Prostate gland (tissue), 2 donors: ENCODE results near the gene PLK1. TPM values are rescaled to one million over a fixed set of nuclear protein-coding genes. Genes with fewer than 3 reads are reported as not detected.

Source experiments
- DNase-seq: peaks from one replicate; pipeline ENCODE4 v3.0.0-alpha.2; 2019; ENCODE audit warnings: low spot score
- H3K27ac ChIP-seq, 2 donors: fragments of 200-600 bp; sonication (generic); 2 replicates each; pipeline ENCODE4 v1.5.1; 2017 to 2019
- H3K27me3 ChIP-seq: fragments of 200-600 bp; sonication (generic); replicated peaks from 2 replicates; pipeline ENCODE4 v1.5.1; 2019; ENCODE audit not compliant: insufficient read depth
- H3K36me3 ChIP-seq, 2 donors: fragments of 200-600 bp; sonication (generic); 1 replicate in 1 of 2; 2 replicates in 1 of 2; pipeline versions ENCODE4 v1.5.1 to v1.8.1; 2017 to 2019
- H3K4me1 ChIP-seq: fragments of 200-600 bp; sonication (generic); replicated peaks from 2 replicates; pipeline ENCODE4 v1.5.1; 2019
- H3K4me3 ChIP-seq, 2 donors: fragments of 200-600 bp; sonication (generic); 2 replicates each; pipeline ENCODE4 v1.5.1; 2017 to 2019
- H3K9me3 ChIP-seq: fragments of 200-600 bp; sonication (generic); 2 replicates; pipeline ENCODE4 v1.5.1; 2017
- CTCF ChIP-seq, 4 experiments: fragments of 200-600 bp in 2 of 4; fragments of 450-650 bp in 2 of 4; sonication (generic) in 2 of 4; IDR thresholded peaks; 1 replicate in 3 of 4; 2 replicates in 1 of 4; pipeline ENCODE4 v1.5.1; 2016 to 2019; ENCODE audit warnings: antibody characterized with exemption in 4 of 4, mild to moderate bottlenecking in 2 of 4, moderate library complexity in 2 of 4
- POLR2A ChIP-seq: fragments of 450-650 bp; IDR thresholded peaks from one replicate; pipeline ENCODE4 v1.6.1; 2016; ENCODE audit warnings: antibody characterized with exemption, mild to moderate bottlenecking
- POLR2AphosphoS5 ChIP-seq: sonication (generic); formaldehyde crosslinking; IDR thresholded peaks from one replicate; pipeline ENCODE4 v1.6.1; 2017; ENCODE audit warnings: antibody characterized with exemption
- WGBS: methylation state at CpG from one replicate; pipeline ENCODE4 v1.1.5; 2018; 5-methylcytosine and 5-hydroxymethylcytosine counted together
- intact Hi-C: fragments of 100-400 bp; cut with DNase I; formaldehyde crosslinking; loops from one replicate; pipeline ENCODE4 v1.14.2; 2022
- total RNA-seq, 2 donors: library from RNA; depleted of rRNA; stranded (reverse); fragments of >200 nt; gene quantifications; one replicate each; pipeline ENCODE4 v1.1.0, GENCODE V29; 2016

The PLK1 gene
- total RNA-seq, 2 donors from 2014 or later: 2.6 to 8.7 TPM

GRCh38 chr16:23668873-23669272, 9.8 kb upstream of the PLK1 start:
- H3K4me3 ChIP-seq: no peak overlapping the region

GRCh38 chr16:23670137-23670776, 8.4 kb upstream of the PLK1 start:
- H3K36me3 ChIP-seq: no peaks in the 10 kb centered on the region
- TF ChIP-seq CTCF (IDR thresholded peaks at IDR 0.05): no peak
- no peak overlapping the region for H3K27ac ChIP-seq
- intact Hi-C loops: loop anchor here (10.0 kb wide), 1 partner anchor 365 kb away; no protein-coding TSS in a partner anchor
- no peak overlapping the region for H3K4me3 ChIP-seq
- 93% methylated on average over 4 of the region's 4 CpGs for WGBS
- H3K4me1 ChIP-seq: no peaks in the 10 kb centered on the region
- no peak for DNase-seq
- no peaks in the 10 kb centered on the region for H3K9me3 ChIP-seq
- H3K27me3 ChIP-seq: no peaks in the 10 kb centered on the region

More at GRCh38 chr16:23668873-23669272, 9.8 kb upstream of the PLK1 start:
- Histone ChIP-seq H3K27ac (no peak overlapping the region), H3K36me3 (no peaks in the 10 kb centered on the region), H3K9me3 (no peaks in the 10 kb centered on the region), H3K4me1 (no peaks in the 10 kb centered on the region), H3K27me3 (no peaks in the 10 kb centered on the region)
- no peak for TF ChIP-seq CTCF (IDR thresholded peaks at IDR 0.05)
- no peak for TF ChIP-seq POLR2A
- no peak for TF ChIP-seq POLR2AphosphoS5
- intact Hi-C loops: no loop called here
- 91% methylated on average over 4 of the region's 4 CpGs for WGBS
- no peak for DNase-seq

- Histone ChIP-seq H3K36me3 (no peaks in the 10 kb centered on the region), H3K27me3 (no peaks in the 10 kb centered on the region), H3K27ac (no peak overlapping the region), H3K9me3 (no peaks in the 10 kb centered on the region), H3K4me3 (no peak overlapping the region), H3K4me1 (no peaks in the 10 kb centered on the region)
- TF ChIP-seq POLR2AphosphoS5: no peak
- TF ChIP-seq POLR2A: no peak
- TF ChIP-seq CTCF (IDR thresholded peaks at IDR 0.05): no peak
- WGBS: 39% methylated on average over 8 of the region's 8 CpGs
- intact Hi-C loops: loop anchor here (10.0 kb wide), 1 partner anchor 361 kb away; no protein-coding TSS in a partner anchor
- DNase-seq: no peak
Measured at GRCh38 chr16:23673971-23674614, 4.6 kb upstream of the PLK1 start.

GRCh38 chr16:23676924-23677480, 1.7 kb upstream of the PLK1 start:
- no peaks in the 10 kb centered on the region for H3K36me3 ChIP-seq
- no peaks in the 10 kb centered on the region for H3K4me1 ChIP-seq
- 97% methylated on average over 2 of the region's 2 CpGs for WGBS
- H3K27me3 ChIP-seq: no peaks in the 10 kb centered on the region
- no peaks in the 10 kb centered on the region for H3K9me3 ChIP-seq
- DNase-seq: no peak
- intact Hi-C loops: loop anchor here (10.0 kb wide), 1 partner anchor 358 kb away; no protein-coding TSS in a partner anchor
- no peak overlapping the region for H3K27ac ChIP-seq
- no peak overlapping the region for H3K4me3 ChIP-seq
- no peak for TF ChIP-seq CTCF (IDR thresholded peaks at IDR 0.05)
